ENCODE results near the gene SERPIND1. TPM values are rescaled to one million over a fixed set of nuclear protein-coding genes. Genes with fewer than 3 reads are reported as not detected.

Gene SERPIND1
- polyA plus RNA-seq, 1 donor from 2014 or later: not detected

DNA sequence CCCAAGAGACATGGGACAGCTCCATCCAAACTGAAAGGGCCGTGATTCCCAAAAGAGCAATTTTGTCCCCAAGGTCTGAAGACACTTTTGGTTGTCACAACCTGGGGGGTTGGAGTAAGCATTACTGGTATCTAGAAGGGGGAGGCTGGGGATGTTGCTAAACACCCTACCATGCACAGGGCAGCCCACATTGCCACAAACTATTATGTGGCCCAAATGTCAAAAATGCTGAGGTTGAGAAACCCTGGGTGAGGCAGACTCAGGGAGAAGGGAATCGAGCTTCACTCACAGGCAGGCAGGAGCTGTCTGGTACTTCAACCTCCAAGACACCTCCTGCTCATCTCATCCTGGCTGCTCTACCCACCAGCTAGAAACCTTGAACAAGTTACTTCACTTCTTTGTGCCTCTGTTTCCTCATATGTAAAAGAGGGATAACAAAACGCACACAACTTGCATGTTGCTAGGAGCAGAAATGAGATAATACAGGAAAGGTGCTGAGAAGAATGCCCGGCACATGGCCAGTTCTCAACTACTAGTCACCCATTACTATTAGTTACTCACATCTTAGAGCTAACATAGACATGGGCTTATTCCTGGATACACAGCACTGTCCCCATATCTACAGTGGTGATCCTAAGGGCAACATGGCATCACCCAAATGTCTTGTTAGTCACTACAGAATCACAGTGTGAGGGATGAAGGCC lies 8.8 kb downstream of the SERPIND1 start:
- no peaks in the 10 kb centered on the region for H3F3A ChIP-seq (ENCODE audit: insufficient read depth, low read length, poor library complexity, severe bottlenecking)
- H3K9me2 ChIP-seq (ENCODE audit: insufficient read depth, low read length): no peaks in the 10 kb centered on the region
- H3K4me2 ChIP-seq (ENCODE audit: low read length): no peak overlapping the region
- no peaks in the 10 kb centered on the region for H3K9me3 ChIP-seq (ENCODE audit: low read length)
- H3K27me3 ChIP-seq (ENCODE audit: insufficient read depth, low read depth, low read length): no peaks in the 10 kb centered on the region
- no peaks in the 10 kb centered on the region for H3K79me2 ChIP-seq (replicated peaks; ENCODE audit: insufficient read depth, low read length)
- no peaks in the 10 kb centered on the region for H4K20me1 ChIP-seq (ENCODE audit: insufficient read depth)
- no peak overlapping the region for H2AFZ ChIP-seq (ENCODE audit: low read depth, low read length)
- no peaks in the 10 kb centered on the region for H3K36me3 ChIP-seq (ENCODE audit: insufficient read depth, low read length)
- TF ChIP-seq POLR2AphosphoS5 (IDR thresholded peaks at IDR 0.05) (no peak), CTCF (IDR thresholded peaks at IDR 0.05; ENCODE audit: poor library complexity, severe bottlenecking) (no peak), EZH2 (IDR thresholded peaks at IDR 0.05; ENCODE audit: borderline replicate concordance, insufficient read depth, low read length, poor library complexity, severe bottlenecking) (no peak), MXI1 (conservative IDR thresholded peaks at IDR 0.05; ENCODE audit: poor library complexity, severe bottlenecking) (no peak), EP300 (conservative IDR thresholded peaks at IDR 0.05; ENCODE audit: poor library complexity, severe bottlenecking) (no peak)
- TF ChIP-seq, protein P1, sequence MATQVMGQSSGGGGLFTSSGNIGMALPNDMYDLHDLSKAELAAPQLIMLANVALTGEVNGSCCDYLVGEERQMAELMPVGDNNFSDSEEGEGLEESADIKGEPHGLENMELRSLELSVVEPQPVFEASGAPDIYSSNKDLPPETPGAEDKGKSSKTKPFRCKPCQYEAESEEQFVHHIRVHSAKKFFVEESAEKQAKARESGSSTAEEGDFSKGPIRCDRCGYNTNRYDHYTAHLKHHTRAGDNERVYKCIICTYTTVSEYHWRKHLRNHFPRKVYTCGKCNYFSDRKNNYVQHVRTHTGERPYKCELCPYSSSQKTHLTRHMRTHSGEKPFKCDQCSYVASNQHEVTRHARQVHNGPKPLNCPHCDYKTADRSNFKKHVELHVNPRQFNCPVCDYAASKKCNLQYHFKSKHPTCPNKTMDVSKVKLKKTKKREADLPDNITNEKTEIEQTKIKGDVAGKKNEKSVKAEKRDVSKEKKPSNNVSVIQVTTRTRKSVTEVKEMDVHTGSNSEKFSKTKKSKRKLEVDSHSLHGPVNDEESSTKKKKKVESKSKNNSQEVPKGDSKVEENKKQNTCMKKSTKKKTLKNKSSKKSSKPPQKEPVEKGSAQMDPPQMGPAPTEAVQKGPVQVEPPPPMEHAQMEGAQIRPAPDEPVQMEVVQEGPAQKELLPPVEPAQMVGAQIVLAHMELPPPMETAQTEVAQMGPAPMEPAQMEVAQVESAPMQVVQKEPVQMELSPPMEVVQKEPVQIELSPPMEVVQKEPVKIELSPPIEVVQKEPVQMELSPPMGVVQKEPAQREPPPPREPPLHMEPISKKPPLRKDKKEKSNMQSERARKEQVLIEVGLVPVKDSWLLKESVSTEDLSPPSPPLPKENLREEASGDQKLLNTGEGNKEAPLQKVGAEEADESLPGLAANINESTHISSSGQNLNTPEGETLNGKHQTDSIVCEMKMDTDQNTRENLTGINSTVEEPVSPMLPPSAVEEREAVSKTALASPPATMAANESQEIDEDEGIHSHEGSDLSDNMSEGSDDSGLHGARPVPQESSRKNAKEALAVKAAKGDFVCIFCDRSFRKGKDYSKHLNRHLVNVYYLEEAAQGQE (IDR thresholded peaks at IDR 0.05; ENCODE audit: borderline replicate concordance): no peak
- H3K27ac ChIP-seq (ENCODE audit: low read length): no peak overlapping the region
- H3K9ac ChIP-seq (ENCODE audit: low read length): no peak overlapping the region
- H3K4me3 ChIP-seq (ENCODE audit: low read length): no peak overlapping the region

GRCh38 chr22:20783300-20783673 lies 9.4 kb downstream of the SERPIND1 start:
- H3K79me2 ChIP-seq (replicated peaks; ENCODE audit: insufficient read depth, low read length): no peaks in the 10 kb centered on the region
- H3F3A ChIP-seq (ENCODE audit: insufficient read depth, low read length, poor library complexity, severe bottlenecking): no peaks in the 10 kb centered on the region
- H3K4me3 ChIP-seq (ENCODE audit: low read length): no peak overlapping the region
- no peak overlapping the region for H3K9ac ChIP-seq (ENCODE audit: low read length)
- no peaks in the 10 kb centered on the region for H4K20me1 ChIP-seq (ENCODE audit: insufficient read depth)
- H3K27me3 ChIP-seq (ENCODE audit: insufficient read depth, low read depth, low read length): no peaks in the 10 kb centered on the region
- H3K36me3 ChIP-seq (ENCODE audit: insufficient read depth, low read length): no peaks in the 10 kb centered on the region
- no peak overlapping the region for H3K4me2 ChIP-seq (ENCODE audit: low read length)
- TF ChIP-seq MXI1 (conservative IDR thresholded peaks at IDR 0.05; ENCODE audit: poor library complexity, severe bottlenecking): no peak
- no peak for TF ChIP-seq SMC3 (conservative IDR thresholded peaks at IDR 0.05; ENCODE audit: poor library complexity)
- TF ChIP-seq EZH2 (IDR thresholded peaks at IDR 0.05; ENCODE audit: borderline replicate concordance, insufficient read depth, low read length, poor library complexity, severe bottlenecking): no peak
- TF ChIP-seq RAD21 (conservative IDR thresholded peaks at IDR 0.05): no peak
- no peak for TF ChIP-seq POLR2AphosphoS5 (IDR thresholded peaks at IDR 0.05)
- TF ChIP-seq, protein P1 (IDR thresholded peaks at IDR 0.05; ENCODE audit: borderline replicate concordance): no peak
- TF ChIP-seq CTCF (IDR thresholded peaks at IDR 0.05; ENCODE audit: poor library complexity, severe bottlenecking): no peak
- TF ChIP-seq EP300 (conservative IDR thresholded peaks at IDR 0.05; ENCODE audit: poor library complexity, severe bottlenecking): no peak
- no peak for TF ChIP-seq TAF1 (IDR thresholded peaks at IDR 0.05; ENCODE audit: low read depth)
- H3K27ac ChIP-seq (ENCODE audit: low read length): no peak overlapping the region
- H3K9me3 ChIP-seq (ENCODE audit: low read length): no peaks in the 10 kb centered on the region
- H3K9me2 ChIP-seq (ENCODE audit: insufficient read depth, low read length): no peaks in the 10 kb centered on the region
- H2AFZ ChIP-seq (ENCODE audit: low read depth, low read length): no peak overlapping the region
